Globus pallidus (tissue), 1 donor: ENCODE measurements around the gene KIAA0513.

Experiments
- DNase-seq: peaks from one replicate; pipeline ENCODE4 v3.0.0-alpha.2; 2015; ENCODE audit warnings: low spot score

KIAA0513 gene

GRCh38 chr16:85027349-85027957 lies at the start of gene KIAA0513:
Gene KIAA0513, plus strand, starts transcription at chr16:85027795. Its CDS starts 39,277 bp downstream, at chr16:85067072.
- peak; percentile 94 for DNase-seq

GRCh38 chr16:84979516-84979915 lies 48.1 kb upstream of the KIAA0513 start:
- no peak for DNase-seq

GRCh38 chr16:84982434-84982833 lies 45.2 kb upstream of the KIAA0513 start:
- DNase-seq, result no peak

- no peak for DNase-seq
Observed at GRCh38 chr16:84985079-84986065, 42.2 kb upstream of the KIAA0513 start.

- no peak for DNase-seq
Observed at GRCh38 chr16:84986102-84986501, 41.5 kb upstream of the KIAA0513 start.

GRCh38 chr16:84986879-84987278 lies 40.7 kb upstream of the KIAA0513 start:
- no peak for DNase-seq

GRCh38 chr16:84988328-84989080 lies 39.1 kb upstream of the KIAA0513 start:
- DNase-seq, result no peak

- DNase-seq, result no peak
Observed at GRCh38 chr16:84989749-84990620, 37.6 kb upstream of the KIAA0513 start.

- DNase-seq, result no peak
Observed at GRCh38 chr16:84990782-84991181, 36.8 kb upstream of the KIAA0513 start.

GRCh38 chr16:84992717-84993075 lies 34.9 kb upstream of the KIAA0513 start:
- no peak for DNase-seq

- DNase-seq, result no peak
Observed at GRCh38 chr16:84993926-84994325, 33.7 kb upstream of the KIAA0513 start.

GRCh38 chr16:84995663-84996062 lies 31.9 kb upstream of the KIAA0513 start:
- DNase-seq, result no peak

- no peak for DNase-seq
Observed at GRCh38 chr16:84996365-84996764, 31.2 kb upstream of the KIAA0513 start.

- no peak for DNase-seq
Observed at GRCh38 chr16:84999200-84999599, 28.4 kb upstream of the KIAA0513 start.

GRCh38 chr16:84999857-85000480 lies 27.6 kb upstream of the KIAA0513 start:
- DNase-seq, result no peak

- no peak for DNase-seq
Observed at GRCh38 chr16:85002099-85002541, 25.5 kb upstream of the KIAA0513 start.

GRCh38 chr16:85002608-85003007 lies 25.0 kb upstream of the KIAA0513 start:
- DNase-seq, result peak; percentile 42

GRCh38 chr16:85003076-85003475 lies 24.5 kb upstream of the KIAA0513 start:
- DNase-seq, result no peak

GRCh38 chr16:85003725-85004586 lies 23.6 kb upstream of the KIAA0513 start:
- DNase-seq, result no peak
